Measurements from ENCODE around the gene GEMIN7.
"Not testable (repeated sequence)": the region's sequence is repeated elsewhere in the genome, so short reads cannot be mapped to it uniquely, and the experiment has no call there.

GEMIN7 gene

GRCh38 chr19:45118106-45118505 is 39.0 kb downstream of the GEMIN7 start:
- no peak overlapping the region for H3K4me3 ChIP-seq (ENCODE audit: low read depth, low read length)
- TF ChIP-seq CTCF (IDR thresholded peaks at IDR 0.05; ENCODE audit: low read depth, low read length): no peak

- not testable (repeated sequence) for H3K4me3 ChIP-seq (ENCODE audit: low read depth, low read length)
Measured at GRCh38 chr19:45118591-45119355, 39.7 kb downstream of the GEMIN7 start.

GRCh38 chr19:45119582-45119981 is 40.5 kb downstream of the GEMIN7 start:
- TF ChIP-seq CTCF (IDR thresholded peaks at IDR 0.05; ENCODE audit: low read depth, low read length): no peak
- no peak overlapping the region for H3K4me3 ChIP-seq (ENCODE audit: low read depth, low read length)

GRCh38 chr19:45121827-45122345 is 42.8 kb downstream of the GEMIN7 start:
- no peak for TF ChIP-seq CTCF (IDR thresholded peaks at IDR 0.05; ENCODE audit: low read depth, low read length)
- no peak overlapping the region for H3K4me3 ChIP-seq (ENCODE audit: low read depth, low read length)

DNA sequence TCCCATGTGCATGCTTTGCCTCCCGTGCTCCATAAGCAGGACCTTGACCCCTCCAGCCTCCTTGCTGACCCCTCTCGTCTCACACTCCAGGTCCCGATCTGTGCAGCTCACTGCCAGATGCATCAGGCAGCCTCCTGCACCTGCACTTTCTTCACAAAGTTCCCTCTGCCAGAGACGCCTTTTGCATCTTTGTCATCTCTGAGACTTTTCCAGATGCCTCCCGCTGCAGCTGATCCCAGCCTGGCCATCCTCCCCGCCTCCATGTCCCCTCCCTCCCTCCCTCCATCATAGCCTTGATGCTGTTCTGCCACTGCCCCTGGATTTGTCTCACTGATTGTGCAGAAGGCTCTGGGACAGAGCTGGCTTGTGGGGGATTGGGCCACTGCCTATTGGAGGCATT is 43.8 kb downstream of the GEMIN7 start:
- no peak overlapping the region for H3K4me3 ChIP-seq (ENCODE audit: low read depth, low read length)
- no peak for TF ChIP-seq CTCF (IDR thresholded peaks at IDR 0.05; ENCODE audit: low read depth, low read length)

DNA sequence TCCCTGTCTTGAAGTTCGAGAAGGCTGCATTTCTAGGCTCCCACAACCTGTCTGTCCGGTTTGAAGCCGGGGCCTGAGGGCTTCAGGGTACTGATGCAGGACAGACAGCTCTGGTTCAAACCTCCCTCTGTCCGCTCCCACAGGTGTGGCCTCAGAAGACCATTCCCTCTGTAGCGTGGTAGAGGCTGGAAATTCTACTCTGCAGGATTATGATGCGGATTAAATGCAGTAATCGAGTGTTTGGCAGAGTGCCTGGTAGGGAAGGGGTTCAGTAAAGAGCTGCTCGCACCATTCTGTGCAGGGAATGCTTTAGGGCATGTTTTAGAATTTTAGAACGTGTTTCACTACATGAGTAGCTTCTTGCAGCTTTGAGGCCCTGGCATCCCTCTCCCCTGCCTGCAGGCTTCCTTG is 44.4 kb downstream of the GEMIN7 start:
- no peak overlapping the region for H3K4me3 ChIP-seq (ENCODE audit: low read depth, low read length)
- no peak for TF ChIP-seq CTCF (IDR thresholded peaks at IDR 0.05; ENCODE audit: low read depth, low read length)

- no peak for TF ChIP-seq CTCF (IDR thresholded peaks at IDR 0.05; ENCODE audit: low read depth, low read length)
- H3K4me3 ChIP-seq (ENCODE audit: low read depth, low read length): no peak overlapping the region
Measured at GRCh38 chr19:45124021-45124420, 45.0 kb downstream of the GEMIN7 start.

GRCh38 chr19:45125360-45125759 is 46.3 kb downstream of the GEMIN7 start:
- TF ChIP-seq CTCF (IDR thresholded peaks at IDR 0.05; ENCODE audit: low read depth, low read length): no peak
- no peak overlapping the region for H3K4me3 ChIP-seq (ENCODE audit: low read depth, low read length)

Data from WI38 (cell line).